ENCODE data around the gene EMID1.

GRCh38 chr22:29301716-29302401 is 96.2 kb downstream of the EMID1 start:
- TF ChIP-seq CTCF (IDR thresholded peaks at IDR 0.05), result no peak
- no peak for TF ChIP-seq POLR2A (IDR thresholded peaks at IDR 0.05)

Measured in testis (tissue), 2 donors.